HG03103 (cell line): ENCODE results near the gene CYP26C1.
"Not testable (repeated sequence)": the region's sequence is repeated elsewhere in the genome, so short reads cannot be mapped to it uniquely, and the experiment has no call there.

ENCODE experiments used
- ATAC-seq: cut with Tn5 transposase; IDR thresholded peaks from one replicate; pipeline ENCODE4 v1.9.1; 2021; ENCODE audit warnings: low read depth; ENCODE audit not compliant: unreplicated experiment

CYP26C1 gene

GRCh38 chr10:93099670-93100069 lies 39.1 kb downstream of the CYP26C1 start:
- ATAC-seq = no peak

- not testable (repeated sequence) for ATAC-seq
Measured at GRCh38 chr10:93101148-93101547, 40.5 kb downstream of the CYP26C1 start.

- ATAC-seq = no peak
Measured at GRCh38 chr10:93103953-93104352, 43.4 kb downstream of the CYP26C1 start.

- no peak for ATAC-seq
Measured at GRCh38 chr10:93106631-93107072, 46.1 kb downstream of the CYP26C1 start.

GRCh38 chr10:93110472-93111146 lies 50.0 kb downstream of the CYP26C1 start:
- no peak for ATAC-seq

GRCh38 chr10:93113042-93113441 lies 52.4 kb downstream of the CYP26C1 start:
- no peak for ATAC-seq

GRCh38 chr10:93115661-93116383 lies 55.2 kb downstream of the CYP26C1 start:
- no peak for ATAC-seq
